Hepatocyte (in vitro differentiated cells): ENCODE results near the gene CKS1B. TPM values are rescaled to one million over a fixed set of nuclear protein-coding genes. Genes with fewer than 3 reads are reported as not detected.

ENCODE experiments used
- DNase-seq: peaks from one replicate; pipeline ENCODE4 v3.0.0-alpha.2; 2016; ENCODE audit warnings: low spot score
- H2AFZ ChIP-seq: fragments of 200-600 bp; sonication (generic); 2 replicates; pipeline ENCODE4 v1.6.0; 2016; ENCODE audit warnings: antibody characterized with exemption, mild to moderate bottlenecking
- H3K27ac ChIP-seq: fragments of 200-600 bp; sonication (generic); 2 replicates; pipeline ENCODE4 v1.5.1; 2016; ENCODE audit warnings: mild to moderate bottlenecking
- H3K27me3 ChIP-seq: fragments of 200-600 bp; sonication (generic); 2 replicates; pipeline ENCODE4 v1.6.1; 2016
- H3K36me3 ChIP-seq: fragments of 200-600 bp; sonication (generic); replicated peaks from 2 replicates; pipeline ENCODE4 v1.5.1; 2016; ENCODE audit warnings: low read depth; ENCODE audit not compliant: insufficient read depth
- H3K4me1 ChIP-seq: fragments of 200-600 bp; sonication (generic); 2 replicates; pipeline ENCODE4 v1.5.1; 2016; ENCODE audit warnings: mild to moderate bottlenecking, moderate library complexity; ENCODE audit not compliant: insufficient read depth
- H3K4me2 ChIP-seq: fragments of 200-600 bp; sonication (generic); 2 replicates; pipeline ENCODE4 v1.6.0; 2016
- H3K4me3 ChIP-seq: fragments of 200-600 bp; sonication (generic); 2 replicates; pipeline ENCODE4 v1.5.1; 2016; ENCODE audit warnings: mild to moderate bottlenecking
- H3K79me2 ChIP-seq: fragments of 200-600 bp; sonication (generic); 2 replicates; pipeline ENCODE4 v1.6.0; 2017; ENCODE audit warnings: mild to moderate bottlenecking
- H3K9me2 ChIP-seq: fragments of 200-600 bp; sonication (generic); replicated peaks from 2 replicates; pipeline ENCODE4 v1.6.0; 2017; ENCODE audit warnings: mild to moderate bottlenecking; ENCODE audit not compliant: insufficient read depth
- H3K9me3 ChIP-seq: fragments of 200-600 bp; sonication (generic); 2 replicates; pipeline ENCODE4 v1.5.1; 2016; ENCODE audit warnings: low read depth, mild to moderate bottlenecking
- H4K20me1 ChIP-seq: fragments of 200-600 bp; sonication (generic); 2 replicates; pipeline ENCODE4 v1.6.0; 2016; ENCODE audit warnings: mild to moderate bottlenecking; ENCODE audit not compliant: insufficient read depth, poor library complexity, severe bottlenecking
- CTCF ChIP-seq: fragments of 200-600 bp; sonication (generic); IDR thresholded peaks from 2 replicates; pipeline ENCODE4 v1.5.1; 2016; ENCODE audit warnings: antibody characterized with exemption, mild to moderate bottlenecking; ENCODE audit not compliant: poor library complexity
- EZH2 ChIP-seq: fragments of 200-600 bp; sonication (generic); IDR thresholded peaks from 2 replicates; pipeline ENCODE4 v1.6.1; 2016; ENCODE audit warnings: antibody characterized with exemption, mild to moderate bottlenecking, borderline replicate concordance
- EZH2phosphoT487 ChIP-seq: fragments of 200-600 bp; sonication (generic); IDR thresholded peaks from one replicate; pipeline ENCODE4 v1.6.1; 2018; ENCODE audit warnings: antibody characterized with exemption, mild to moderate bottlenecking, low read depth, moderate library complexity; ENCODE audit not compliant: unreplicated experiment, severe bottlenecking
- WGBS: methylation state at CpG from one replicate; pipeline ENCODE4 v1.1.6; 2016; ENCODE audit warnings: low lambda C conversion rate; ENCODE audit errors: missing lambda C conversion rate; 5-methylcytosine and 5-hydroxymethylcytosine counted together
- polyA plus RNA-seq: library from polyadenylated mRNA; unstranded; fragments of >200 nt; fragmentation: Nextera tagmentation; extraction: Ambion mirVana; gene quantifications from 2 replicates; pipeline ENCODE4 v1.2.1, GENCODE V29; 2016
- total RNA-seq: library from RNA; depleted of rRNA; stranded (reverse); fragments of >200 nt; gene quantifications from 2 replicates; pipeline ENCODE4 v1.2.3, GENCODE V29; 2014

The CKS1B gene
- total and polyA plus RNA-seq, 2 experiments from 2014 or later: 40.4 to 91.3 TPM

GRCh38 chr1:155019377-155020245 lies 45.1 kb downstream of the CKS1B start:
- Histone ChIP-seq H4K20me1 (no peaks in the 10 kb centered on the region), H3K4me2 (no peak overlapping the region), H3K27ac (no peak overlapping the region), H3K9me2 (no peaks in the 10 kb centered on the region), H3K4me3 (no peak overlapping the region), H2AFZ (no peak overlapping the region), H3K4me1 (peaks cover 14% of the 10 kb centered on the region), H3K27me3 (no peaks in the 10 kb centered on the region), H3K36me3 (no peaks in the 10 kb centered on the region), H3K79me2 (no peaks in the 10 kb centered on the region), H3K9me3 (no peaks in the 10 kb centered on the region)
- no peak for DNase-seq
- 83% methylated on average over 11 of the region's 11 CpGs for WGBS
- TF ChIP-seq CTCF (no peak), EZH2phosphoT487 (no peak), EZH2 (no peak)

- Histone ChIP-seq H3K4me2 (no peak overlapping the region), H3K27ac (no peak overlapping the region), H2AFZ (no peak overlapping the region), H3K9me2 (no peaks in the 10 kb centered on the region), H3K4me3 (no peak overlapping the region), H3K36me3 (no peaks in the 10 kb centered on the region), H3K27me3 (no peaks in the 10 kb centered on the region), H3K4me1 (peaks cover 11% of the 10 kb centered on the region), H3K9me3 (no peaks in the 10 kb centered on the region), H4K20me1 (no peaks in the 10 kb centered on the region), H3K79me2 (no peaks in the 10 kb centered on the region)
- no peak for DNase-seq
- 83% methylated on average over 8 of the region's 8 CpGs for WGBS
- no peak for TF ChIP-seq EZH2phosphoT487
- TF ChIP-seq CTCF: no peak
- no peak for TF ChIP-seq EZH2
Observed at GRCh38 chr1:155022136-155022926, 47.9 kb downstream of the CKS1B start.

GRCh38 chr1:155022927-155023236 lies 48.4 kb downstream of the CKS1B start:
- Histone ChIP-seq H3K79me2 (no peaks in the 10 kb centered on the region), H3K4me3 (no peak overlapping the region), H3K9me3 (no peaks in the 10 kb centered on the region), H3K36me3 (no peaks in the 10 kb centered on the region), H3K4me1 (peaks cover 7% of the 10 kb centered on the region), H3K4me2 (no peak overlapping the region), H3K27ac (no peak overlapping the region), H3K27me3 (no peaks in the 10 kb centered on the region), H4K20me1 (no peaks in the 10 kb centered on the region), H3K9me2 (no peaks in the 10 kb centered on the region), H2AFZ (no peak overlapping the region)
- WGBS: 72% methylated on average over 4 of the region's 4 CpGs
- no peak for TF ChIP-seq CTCF
- no peak for TF ChIP-seq EZH2
- no peak for TF ChIP-seq EZH2phosphoT487
- DNase-seq: no peak
